Prostate gland (tissue), 2 donors: ENCODE measurements around the gene SLC24A3.

Source experiments
- POLR2A ChIP-seq: fragments of 450-650 bp; IDR thresholded peaks from one replicate; pipeline ENCODE4 v1.6.1; 2016; ENCODE audit warnings: antibody characterized with exemption, mild to moderate bottlenecking
- POLR2AphosphoS5 ChIP-seq: sonication (generic); formaldehyde crosslinking; IDR thresholded peaks from one replicate; pipeline ENCODE4 v1.6.1; 2017; ENCODE audit warnings: antibody characterized with exemption
- TF ChIP-seq, protein P1 (sequence below), 4 experiments: fragments of 200-600 bp in 2 of 4; fragments of 450-650 bp in 2 of 4; sonication (generic) in 2 of 4; IDR thresholded peaks; 1 replicate in 3 of 4; 2 replicates in 1 of 4; pipeline ENCODE4 v1.5.1; 2016 to 2019; ENCODE audit warnings: antibody characterized with exemption in 4 of 4, mild to moderate bottlenecking in 2 of 4, moderate library complexity in 2 of 4

DNA sequence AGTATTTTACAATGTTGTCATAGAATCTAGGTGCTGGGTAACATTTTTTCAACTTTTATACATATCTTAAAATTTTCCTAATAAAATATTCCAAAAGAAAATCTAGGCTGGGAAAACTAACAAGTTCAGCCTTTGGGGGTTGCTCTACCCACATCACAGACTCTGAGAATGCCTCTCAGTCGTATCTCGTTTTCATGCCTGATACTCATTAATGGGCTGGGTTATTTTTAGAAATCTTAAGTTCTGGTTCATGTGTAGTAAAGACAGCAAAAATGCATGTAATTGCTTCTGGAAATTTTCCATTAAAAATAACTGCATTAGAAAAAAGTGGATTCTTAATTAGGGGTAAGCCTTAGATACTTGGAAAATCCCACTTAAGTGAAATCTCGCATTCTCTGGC is 149.3 kb downstream of the SLC24A3 start:
- TF ChIP-seq POLR2A = no peak
- TF ChIP-seq, protein P1, sequence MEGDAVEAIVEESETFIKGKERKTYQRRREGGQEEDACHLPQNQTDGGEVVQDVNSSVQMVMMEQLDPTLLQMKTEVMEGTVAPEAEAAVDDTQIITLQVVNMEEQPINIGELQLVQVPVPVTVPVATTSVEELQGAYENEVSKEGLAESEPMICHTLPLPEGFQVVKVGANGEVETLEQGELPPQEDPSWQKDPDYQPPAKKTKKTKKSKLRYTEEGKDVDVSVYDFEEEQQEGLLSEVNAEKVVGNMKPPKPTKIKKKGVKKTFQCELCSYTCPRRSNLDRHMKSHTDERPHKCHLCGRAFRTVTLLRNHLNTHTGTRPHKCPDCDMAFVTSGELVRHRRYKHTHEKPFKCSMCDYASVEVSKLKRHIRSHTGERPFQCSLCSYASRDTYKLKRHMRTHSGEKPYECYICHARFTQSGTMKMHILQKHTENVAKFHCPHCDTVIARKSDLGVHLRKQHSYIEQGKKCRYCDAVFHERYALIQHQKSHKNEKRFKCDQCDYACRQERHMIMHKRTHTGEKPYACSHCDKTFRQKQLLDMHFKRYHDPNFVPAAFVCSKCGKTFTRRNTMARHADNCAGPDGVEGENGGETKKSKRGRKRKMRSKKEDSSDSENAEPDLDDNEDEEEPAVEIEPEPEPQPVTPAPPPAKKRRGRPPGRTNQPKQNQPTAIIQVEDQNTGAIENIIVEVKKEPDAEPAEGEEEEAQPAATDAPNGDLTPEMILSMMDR (IDR thresholded peaks at IDR 0.05) = no peak
- TF ChIP-seq POLR2AphosphoS5 = no peak
